Gastrocnemius medialis (tissue), 4 donors: ENCODE results near the gene TFB2M. TPM values are rescaled to one million over a fixed set of nuclear protein-coding genes. Genes with fewer than 3 reads are reported as not detected.

Source experiments
- ATAC-seq, 2 donors: fragments of 150-250 bp; one replicate each; pipeline ENCODE4 v1.9.1; 2016
- DNase-seq, 2 donors: peaks; one replicate each; pipeline ENCODE4 v3.0.0-alpha.2; 2019
- H3K27ac ChIP-seq, 4 donors: fragments of 200-600 bp; sonication (generic); 1 replicate in 1 of 4; 2 replicates in 3 of 4; pipeline ENCODE4 v1.5.1; 2016 to 2018; ENCODE audit warnings: mild to moderate bottlenecking in 2 of 4, moderate library complexity in 1 of 4
- H3K27me3 ChIP-seq, 3 donors: fragments of 200-600 bp; sonication (generic) in 2 of 3; 1 replicate in 1 of 3; 2 replicates in 2 of 3; pipeline versions ENCODE4 v1.5.1 to v1.6.0; 2016 to 2019; ENCODE audit warnings: mild to moderate bottlenecking in 1 of 3, moderate library complexity in 1 of 3
- H3K36me3 ChIP-seq, 2 donors: fragments of 200-600 bp; sonication (generic) in 1 of 2; one replicate each; pipeline ENCODE4 v1.5.1; 2017 to 2018
- H3K4me1 ChIP-seq, 2 donors: fragments of 200-600 bp; sonication (generic) in 1 of 2; one replicate each; pipeline ENCODE4 v1.5.1; 2016 to 2017; ENCODE audit warnings: mild to moderate bottlenecking in 2 of 2
- H3K4me3 ChIP-seq, 4 donors: fragments of 200-600 bp; sonication (generic) in 3 of 4; 1 replicate in 1 of 4; 2 replicates in 3 of 4; pipeline ENCODE4 v1.5.1; 2016 to 2019; ENCODE audit warnings: mild to moderate bottlenecking in 2 of 4
- H3K9me3 ChIP-seq, 3 donors: fragments of 200-600 bp; sonication (generic) in 2 of 3; 1 replicate in 1 of 3; 2 replicates in 2 of 3; pipeline ENCODE4 v1.5.1; 2016 to 2019
- CTCF ChIP-seq, 5 experiments: fragments of 450-650 bp in 3 of 5; fragments of 200-600 bp in 2 of 5; sonication (generic) in 2 of 5; IDR thresholded peaks in 4 of 5; conservative IDR thresholded peaks in 1 of 5; 1 replicate in 4 of 5; 2 replicates in 1 of 5; pipeline ENCODE4 v1.5.1; 2016 to 2019; ENCODE audit warnings: antibody characterized with exemption in 5 of 5, mild to moderate bottlenecking in 3 of 5, moderate library complexity in 3 of 5
- POLR2A ChIP-seq, 2 donors: fragments of 450-650 bp; IDR thresholded peaks; one replicate each; pipeline ENCODE4 v1.6.1; 2017; ENCODE audit warnings: antibody characterized with exemption in 2 of 2, mild to moderate bottlenecking in 2 of 2, moderate library complexity in 2 of 2
- in situ Hi-C, 4 donors: fragments of 200-750 bp; cut with MboI; loops; one replicate each; pipeline versions ENCODE4 v1.15.0 to v1.8.0; 2017; ENCODE audit warnings: low sequenced_read_pairs in 4 of 4
- intact Hi-C: fragments of 100-400 bp; cut with DNase I; formaldehyde crosslinking; loops from one replicate; pipeline ENCODE4 v1.15.1; 2023; ENCODE audit warnings: low total_unique reads
- total RNA-seq, 4 donors: library from RNA; depleted of rRNA; stranded (reverse); fragments of >200 nt; gene quantifications; one replicate each; pipeline versions ENCODE4 v1.1.0 to v1.2.3, GENCODE V29; 2016

The TFB2M gene
- total RNA-seq, 4 donors from 2014 or later: 18.9 to 33.1 (median 21.2) TPM

DNA sequence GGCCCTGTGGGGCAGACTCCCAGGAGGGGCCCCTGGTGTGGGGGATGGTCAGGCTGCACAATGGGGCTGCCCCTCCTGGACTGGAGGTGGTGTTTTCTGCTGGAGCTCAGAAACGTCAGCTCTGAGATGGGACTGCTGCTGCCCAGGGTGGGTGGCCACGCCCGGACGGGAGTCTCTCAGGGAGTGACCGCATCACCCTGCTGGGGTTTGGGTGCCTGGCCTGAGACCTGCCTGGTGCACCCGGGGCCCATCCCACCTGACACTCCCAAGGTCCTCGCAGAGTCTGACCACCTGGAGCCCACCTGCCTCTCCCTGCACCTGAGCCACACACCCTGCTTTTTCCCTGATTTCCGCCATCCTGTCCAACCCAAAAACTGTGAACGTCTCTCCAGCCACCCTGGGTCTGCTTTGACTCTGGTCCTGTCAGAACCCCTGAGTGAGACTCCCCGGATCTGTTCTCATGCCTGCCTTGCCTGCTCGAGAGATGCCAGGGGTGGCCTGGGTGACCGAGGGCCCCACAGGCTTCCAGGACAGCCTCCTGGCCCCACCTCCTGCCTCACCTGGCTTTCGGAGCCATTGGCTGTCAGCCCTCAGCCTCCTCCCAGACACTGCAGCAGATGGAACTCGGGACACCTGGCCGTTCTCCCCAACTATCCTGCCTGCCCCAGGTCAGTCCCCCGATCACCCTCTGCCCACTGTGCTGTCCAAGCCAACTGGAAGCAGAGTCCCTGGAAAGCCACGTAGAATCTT is 47.4 kb downstream of the TFB2M start:
- in situ Hi-C loops (no loop called here), intact Hi-C loops (no loop called here)
- Histone ChIP-seq H3K27me3 (no peaks in the 10 kb centered on the region), H3K9me3 (peaks cover 0 to 13% (median 4%) of the 10 kb centered on the region in 3 donors), H3K4me1 (no peaks in the 10 kb centered on the region), H3K4me3 (no peak overlapping the region), H3K27ac (no peak overlapping the region), H3K36me3 (no peaks in the 10 kb centered on the region)
- DNase-seq: no peak
- TF ChIP-seq CTCF (IDR thresholded peaks at IDR 0.05 in 4 of 5, conservative IDR thresholded peaks at IDR 0.05 in 1 of 5) (no peak), POLR2A (IDR thresholded peaks at IDR 0.05) (no peak)
- ATAC-seq: no peak

- Histone ChIP-seq H3K27me3 (no peaks in the 10 kb centered on the region), H3K9me3 (peaks cover 0 to 13% (median 4%) of the 10 kb centered on the region in 3 donors), H3K36me3 (no peaks in the 10 kb centered on the region), H3K4me3 (no peak overlapping the region), H3K27ac (no peak overlapping the region), H3K4me1 (no peaks in the 10 kb centered on the region)
- no peak for ATAC-seq
- intact Hi-C loops: no loop called here
- in situ Hi-C loops: no loop called here
- TF ChIP-seq POLR2A (IDR thresholded peaks at IDR 0.05) (no peak), CTCF (IDR thresholded peaks at IDR 0.05 in 4 of 5, conservative IDR thresholded peaks at IDR 0.05 in 1 of 5) (no peak)
- no peak for DNase-seq
Measured at GRCh38 chr1:246517391-246517790, 48.7 kb downstream of the TFB2M start.

DNA sequence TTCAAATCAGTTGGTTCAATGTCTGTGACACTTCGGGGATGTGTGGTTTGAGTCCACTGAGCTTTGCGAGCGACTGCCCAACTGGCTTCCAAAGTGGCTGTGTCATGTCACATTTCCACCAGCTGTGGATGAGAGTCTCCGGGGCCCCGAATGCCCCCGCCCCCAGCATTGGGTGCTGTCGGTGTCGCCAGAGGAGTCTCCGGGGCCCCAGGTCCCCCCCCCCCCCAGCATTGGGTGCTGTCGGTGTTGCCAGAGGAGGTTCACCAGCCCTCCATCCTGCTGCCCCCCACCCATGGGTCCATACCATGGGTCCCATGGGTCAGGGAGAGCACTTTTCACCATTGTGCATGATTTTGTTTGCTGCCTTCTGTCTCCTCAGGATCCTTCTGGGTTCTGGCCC is 49.9 kb downstream of the TFB2M start:
- H3K4me3 ChIP-seq: no peak overlapping the region
- H3K27me3 ChIP-seq: no peaks in the 10 kb centered on the region
- TF ChIP-seq CTCF (IDR thresholded peaks at IDR 0.05 in 4 of 5, conservative IDR thresholded peaks at IDR 0.05 in 1 of 5) (no peak), POLR2A (IDR thresholded peaks at IDR 0.05) (no peak)
- DNase-seq: no peak
- in situ Hi-C loops (no loop called here), intact Hi-C loops (no loop called here)
- no peak for ATAC-seq
- no peak overlapping the region for H3K27ac ChIP-seq
- no peaks in the 10 kb centered on the region for H3K36me3 ChIP-seq
- H3K9me3 ChIP-seq: peaks cover 0 to 13% (median 4%) of the 10 kb centered on the region in 3 donors
- no peaks in the 10 kb centered on the region for H3K4me1 ChIP-seq

GRCh38 chr1:246515390-246516005 is 50.6 kb downstream of the TFB2M start:
- no peak for TF ChIP-seq CTCF (IDR thresholded peaks at IDR 0.05 in 4 of 5, conservative IDR thresholded peaks at IDR 0.05 in 1 of 5)
- no peak for TF ChIP-seq POLR2A (IDR thresholded peaks at IDR 0.05)
- no peaks in the 10 kb centered on the region for H3K36me3 ChIP-seq
- DNase-seq (no peak), ATAC-seq (no peak)
- H3K27ac ChIP-seq: no peak overlapping the region
- H3K27me3 ChIP-seq: no peaks in the 10 kb centered on the region
- no peaks in the 10 kb centered on the region for H3K4me1 ChIP-seq
- no peak overlapping the region for H3K4me3 ChIP-seq
- in situ Hi-C loops: no loop called here
- peaks cover 0 to 13% (median 4%) of the 10 kb centered on the region in 3 donors for H3K9me3 ChIP-seq
- intact Hi-C loops: no loop called here
